HG03520 (cell line): ENCODE data around the gene FAM124A.

Experiments used
- ATAC-seq: cut with Tn5 transposase; IDR thresholded peaks from one replicate; pipeline ENCODE4 v1.9.1; 2021; ENCODE audit warnings: mild to moderate bottlenecking, moderate library complexity; ENCODE audit not compliant: unreplicated experiment

The FAM124A gene, protein sequence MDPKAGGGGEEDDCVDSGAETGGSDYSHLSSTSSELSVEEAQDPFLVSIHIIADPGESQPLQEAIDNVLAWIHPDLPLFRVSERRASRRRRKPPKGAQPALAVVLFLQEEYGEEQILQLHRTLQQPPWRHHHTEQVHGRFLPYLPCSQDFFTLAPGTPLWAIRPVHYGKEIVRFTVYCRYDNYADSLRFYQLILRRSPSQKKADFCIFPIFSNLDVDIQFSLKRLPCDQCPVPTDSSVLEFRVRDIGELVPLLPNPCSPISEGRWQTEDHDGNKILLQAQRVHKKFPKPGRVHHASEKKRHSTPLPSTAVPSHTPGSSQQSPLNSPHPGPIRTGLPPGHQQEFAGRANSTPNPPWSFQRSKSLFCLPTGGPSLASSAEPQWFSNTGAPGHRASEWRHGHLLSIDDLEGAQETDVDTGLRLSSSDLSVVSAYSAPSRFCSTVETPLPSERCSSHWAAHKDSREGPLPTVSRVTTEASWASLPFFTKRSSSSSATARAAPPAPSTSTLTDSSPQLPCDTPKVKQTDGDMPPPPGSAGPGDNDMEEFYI

DNA sequence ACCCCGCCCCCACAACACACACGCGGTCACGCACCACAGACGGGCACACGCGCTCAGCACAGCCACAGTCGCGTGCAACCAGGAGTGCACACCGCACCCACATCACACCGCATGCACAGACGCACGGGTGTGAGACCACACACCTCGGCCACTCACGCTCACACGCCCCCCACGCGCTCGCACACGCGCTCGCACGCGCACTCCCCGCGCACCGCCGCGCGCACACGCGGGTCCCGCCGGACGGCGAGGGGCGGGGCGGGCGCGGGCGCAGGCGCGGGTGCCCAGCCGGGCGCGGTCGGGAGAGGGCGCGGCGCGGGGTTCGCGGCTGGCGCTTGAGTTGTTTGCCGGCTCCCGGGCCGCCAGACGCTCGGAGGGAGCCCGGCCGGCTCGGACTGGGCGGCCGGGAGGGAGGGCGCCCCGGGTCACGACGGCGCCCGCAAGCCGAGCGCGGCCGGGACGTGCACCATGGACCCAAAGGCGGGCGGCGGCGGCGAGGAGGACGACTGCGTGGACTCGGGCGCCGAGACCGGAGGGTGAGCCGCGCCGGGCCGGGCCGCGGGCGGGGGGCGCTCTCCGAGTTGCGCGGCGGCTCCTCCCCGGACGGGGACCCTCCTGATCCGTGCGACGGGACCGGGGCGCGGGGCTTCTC lies at the start of gene FAM124A:
FAM124A (plus strand) TSS at position 362 of the 649 bp plus-strand sequence; CDS start at position 466, 104 bp downstream.
- peak; percentile 83 for ATAC-seq

DNA sequence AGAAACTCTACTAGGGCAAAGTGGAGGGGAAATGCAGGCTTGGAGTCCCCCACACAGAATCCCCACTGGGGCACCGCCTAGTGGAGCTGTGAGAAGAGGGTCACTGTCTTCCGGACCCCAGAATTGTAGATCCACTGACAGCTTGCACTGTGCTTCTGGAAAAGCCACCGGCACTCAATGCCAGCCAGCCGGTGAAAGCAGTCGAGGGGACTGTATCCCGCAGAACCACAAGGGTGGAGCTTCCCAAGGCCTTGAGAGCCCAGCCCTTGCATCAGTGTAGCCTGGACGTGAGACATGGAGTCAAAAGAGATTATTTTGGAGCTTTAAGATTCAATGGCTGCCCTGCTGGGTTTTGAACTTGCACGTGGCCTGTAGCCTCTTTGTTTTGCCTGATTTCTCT lies 47.2 kb upstream of the FAM124A start:
- no peak for ATAC-seq

DNA sequence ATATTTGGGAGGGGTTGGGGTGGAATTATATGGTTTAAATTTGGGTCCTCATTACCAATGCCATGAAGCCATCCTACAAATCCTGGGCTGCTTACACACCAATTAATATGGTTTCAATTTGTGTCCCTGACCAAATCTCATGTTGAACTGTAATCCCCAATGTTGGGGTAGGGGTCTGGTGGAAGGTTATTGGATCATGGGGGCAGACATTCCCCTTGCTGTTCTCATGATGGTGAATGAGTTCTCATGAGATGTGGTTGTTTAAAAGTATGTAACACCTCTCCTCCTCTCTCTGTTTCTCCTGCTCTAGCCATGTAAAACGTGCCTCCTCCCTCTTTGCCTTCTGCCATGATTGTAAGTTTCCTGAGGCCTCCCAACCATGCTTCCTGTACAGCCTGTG lies 46.6 kb upstream of the FAM124A start:
- ATAC-seq: no peak

DNA sequence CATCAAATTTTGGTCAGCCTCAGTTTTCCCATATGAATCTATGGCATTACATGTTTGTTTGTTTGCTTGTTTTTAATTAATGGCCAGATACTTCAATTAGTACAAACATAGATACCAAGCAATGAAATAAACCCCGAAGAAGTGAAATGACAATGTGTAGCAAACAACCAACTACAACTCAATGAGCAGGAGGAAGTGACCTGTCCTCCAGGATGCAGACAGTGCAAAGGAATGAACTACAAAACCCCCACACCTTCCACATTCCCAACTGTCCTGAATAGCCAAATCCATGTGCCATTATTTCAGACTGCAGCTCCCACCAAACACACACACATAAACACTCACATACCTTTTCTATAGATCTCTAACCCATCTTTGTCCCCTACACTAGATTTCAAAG lies 45.0 kb upstream of the FAM124A start:
- no peak for ATAC-seq

DNA sequence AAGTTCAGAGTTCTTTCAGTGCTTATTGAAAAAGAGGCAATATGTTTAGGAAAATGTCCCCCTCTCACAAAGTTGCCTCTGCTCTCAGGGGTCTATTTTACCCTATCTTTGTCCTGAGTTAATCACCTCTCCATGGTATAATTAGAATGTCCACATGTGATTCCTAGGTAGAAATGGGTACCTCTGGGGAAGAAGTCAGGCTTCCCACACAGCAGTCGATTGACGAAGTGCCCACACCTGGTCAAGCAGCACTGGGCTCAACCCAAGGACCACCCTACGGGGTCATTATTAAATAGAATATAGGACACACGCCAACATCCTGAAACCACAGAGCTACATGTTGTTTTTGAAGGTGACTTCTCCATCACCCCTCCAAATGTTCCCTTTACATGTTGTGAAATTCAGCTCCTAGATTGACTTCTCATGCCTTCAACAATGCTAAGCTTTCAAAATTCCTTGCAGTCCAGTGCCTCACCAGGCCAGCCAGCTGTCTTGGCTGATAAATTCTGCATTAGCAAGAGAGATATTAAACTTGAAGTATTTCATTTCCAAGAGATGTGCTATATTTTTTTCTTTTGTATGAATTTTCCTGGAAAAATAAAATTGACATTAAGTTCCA lies 43.6 kb upstream of the FAM124A start:
- no peak for ATAC-seq

DNA sequence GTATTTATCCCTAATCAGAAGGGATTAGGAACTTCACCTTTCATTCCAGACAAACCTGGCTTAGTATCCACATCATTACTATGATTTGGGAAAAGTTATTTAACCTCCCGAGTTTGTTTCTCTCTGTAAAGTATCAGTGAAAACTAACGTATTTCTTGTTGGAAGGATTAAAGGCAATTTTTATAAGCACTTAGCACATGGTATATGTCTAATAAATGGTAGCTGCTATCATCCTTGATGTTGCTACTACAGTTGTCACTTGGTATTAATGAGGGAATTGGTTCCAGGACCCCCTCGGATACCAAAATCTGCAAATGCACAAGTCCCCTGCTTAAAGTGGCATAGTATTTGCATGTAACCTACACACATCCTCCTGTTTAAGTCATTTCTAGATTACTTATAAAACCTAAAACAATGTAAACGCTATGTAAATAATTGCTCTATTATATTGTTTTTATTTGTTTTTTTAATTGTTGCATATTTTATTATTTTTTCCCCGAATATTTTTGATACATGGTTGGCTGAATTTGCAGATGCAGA lies 42.7 kb upstream of the FAM124A start:
- no peak for ATAC-seq

DNA sequence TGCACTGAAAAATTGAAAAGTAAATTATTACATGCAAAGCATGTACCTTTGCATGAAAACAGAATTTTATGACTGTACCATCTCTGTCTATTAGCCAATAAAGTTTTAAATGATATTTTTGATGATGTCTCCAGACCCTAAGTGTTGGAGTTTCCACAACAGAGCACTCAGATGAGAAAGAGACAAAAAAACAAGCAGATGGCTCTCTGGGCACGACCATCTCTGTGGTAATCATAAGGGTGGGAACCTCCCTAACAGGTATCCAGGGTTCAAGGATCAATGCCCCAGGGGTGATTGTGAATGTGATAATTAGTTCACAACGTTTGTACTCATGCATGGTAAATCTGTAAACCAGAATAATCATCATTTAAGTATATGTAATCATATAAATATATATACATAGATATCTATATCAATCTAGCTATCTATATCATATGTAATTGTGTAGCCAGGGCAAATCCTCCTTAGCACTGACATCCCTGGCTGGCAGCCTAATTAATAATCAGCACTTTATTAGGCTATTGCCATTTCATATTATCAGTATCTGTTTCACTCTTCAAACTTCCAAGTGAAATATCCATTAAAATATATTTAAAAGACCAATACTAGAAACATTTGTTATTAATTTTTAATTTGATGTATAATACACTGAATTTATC lies 41.2 kb upstream of the FAM124A start:
- no peak for ATAC-seq

DNA sequence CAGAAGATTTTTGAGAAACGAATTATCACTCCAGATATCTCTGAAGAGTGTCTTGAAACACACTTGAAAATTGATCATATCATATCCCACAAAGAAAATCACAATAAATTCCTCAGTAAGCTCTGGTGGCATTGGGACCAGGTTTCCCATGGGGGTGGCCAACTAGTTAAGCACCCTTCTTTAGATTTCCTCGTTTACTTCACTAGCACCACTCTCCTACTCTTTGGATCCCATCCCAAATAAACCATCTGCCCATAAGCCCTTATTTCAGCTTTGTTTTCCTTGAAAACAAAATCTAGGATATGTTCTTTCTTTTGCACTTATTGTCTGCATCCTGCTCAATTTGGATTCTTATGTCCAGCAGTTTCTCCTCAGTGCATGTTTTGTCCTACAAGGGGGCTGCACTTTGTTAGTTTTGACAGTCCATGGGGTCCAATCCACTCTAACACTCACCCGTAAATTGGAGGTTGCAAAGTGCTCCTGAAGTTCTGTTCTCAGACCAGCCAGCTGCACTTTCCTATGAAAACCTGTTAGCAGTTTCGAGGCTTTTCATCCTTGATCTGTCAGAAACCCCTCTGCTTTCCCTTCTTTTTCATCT lies 40.3 kb upstream of the FAM124A start:
- ATAC-seq: no peak

DNA sequence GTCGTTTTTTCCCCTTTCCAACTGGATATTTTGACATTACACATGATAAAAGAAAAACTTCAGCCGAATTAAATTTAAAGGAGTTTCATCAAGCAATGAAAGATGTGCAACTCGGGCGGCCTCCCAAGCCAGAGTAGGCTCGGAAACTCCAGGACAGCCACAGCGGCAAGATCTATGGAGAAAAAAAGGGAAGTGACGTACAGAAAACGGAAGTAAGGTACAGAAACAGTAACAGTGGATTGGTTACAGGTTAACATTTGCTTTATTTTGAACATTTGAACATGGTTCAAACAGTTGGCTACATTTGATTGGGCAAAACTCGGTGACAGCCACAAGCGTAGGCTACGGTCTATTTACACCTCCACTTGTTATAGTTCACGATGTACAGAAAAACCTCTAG lies 30.5 kb upstream of the FAM124A start:
- ATAC-seq: no peak

DNA sequence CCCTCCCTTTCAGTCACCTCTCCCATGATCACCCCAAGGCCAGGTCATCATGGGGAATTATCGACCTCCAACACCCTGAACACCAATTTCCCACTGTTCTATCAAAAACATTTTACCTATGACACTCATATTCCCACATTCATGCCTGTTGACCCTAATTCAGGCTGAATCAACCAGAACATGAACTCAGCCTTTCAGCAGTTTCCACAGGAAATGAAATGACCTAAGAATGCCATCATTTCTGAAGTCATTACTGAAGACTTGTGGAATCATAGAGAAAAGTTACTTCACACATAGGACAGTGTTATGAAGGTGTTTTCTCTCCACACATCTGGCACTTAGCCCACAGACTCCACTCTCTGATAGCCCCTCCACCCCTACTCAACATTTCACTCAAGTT lies 29.9 kb upstream of the FAM124A start:
- ATAC-seq: no peak

DNA sequence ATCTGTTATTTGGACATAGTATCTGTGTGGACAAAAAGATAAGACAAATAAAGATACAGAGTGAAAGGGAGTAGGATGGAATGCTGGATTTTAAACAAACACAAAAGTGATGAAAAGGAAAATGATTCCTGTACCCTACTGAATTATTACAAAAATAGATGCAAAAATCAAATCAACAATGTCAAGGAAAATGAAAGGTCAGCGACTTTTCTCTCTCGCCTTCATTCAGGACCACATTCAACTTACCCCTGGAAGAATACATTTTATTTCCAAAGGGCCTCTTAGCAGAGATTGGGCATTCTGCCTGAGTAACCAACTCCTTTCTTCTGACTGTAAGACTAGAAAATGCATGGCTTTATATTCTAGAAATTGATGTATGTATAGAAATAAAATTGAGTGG lies 28.8 kb upstream of the FAM124A start:
- ATAC-seq: no peak

DNA sequence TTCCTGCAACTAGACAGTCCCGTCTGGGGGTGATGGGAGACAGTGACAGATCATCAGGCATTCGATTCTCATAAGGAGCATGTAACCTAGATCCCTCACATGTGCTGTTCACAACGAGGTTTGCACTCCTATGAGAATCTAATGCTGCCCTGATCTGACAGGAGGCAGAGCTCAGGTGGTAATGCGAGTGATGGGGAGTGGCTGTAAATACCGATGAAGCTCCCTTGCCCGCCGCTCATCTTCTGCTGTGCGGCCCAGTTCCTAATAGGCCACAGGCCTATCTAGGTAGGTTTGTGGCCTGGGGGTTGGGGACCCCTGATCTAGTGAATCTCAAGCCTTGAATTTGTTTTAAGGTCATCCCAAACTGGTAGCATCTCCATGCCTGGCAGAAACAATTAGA lies 27.3 kb upstream of the FAM124A start:
- no peak for ATAC-seq

DNA sequence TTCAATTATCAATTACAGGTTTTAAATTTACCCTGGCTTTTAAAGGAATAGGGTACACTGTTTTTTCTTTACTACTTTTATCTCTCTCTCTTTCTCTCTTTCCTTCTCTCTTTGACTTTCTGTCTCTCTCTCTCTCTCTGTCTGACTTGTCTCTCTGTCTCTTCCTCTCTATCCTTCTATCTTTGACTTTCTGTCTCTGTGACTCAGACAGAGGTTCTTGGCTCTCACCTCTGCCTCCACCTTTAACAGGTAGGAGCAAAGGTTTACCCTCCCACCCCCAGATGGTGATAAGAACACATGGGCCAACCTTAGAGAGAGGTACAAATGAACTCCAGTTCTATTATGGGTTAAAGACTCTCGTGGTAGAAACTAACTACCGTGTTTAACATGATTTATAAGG lies 20.3 kb upstream of the FAM124A start:
- ATAC-seq: no peak

DNA sequence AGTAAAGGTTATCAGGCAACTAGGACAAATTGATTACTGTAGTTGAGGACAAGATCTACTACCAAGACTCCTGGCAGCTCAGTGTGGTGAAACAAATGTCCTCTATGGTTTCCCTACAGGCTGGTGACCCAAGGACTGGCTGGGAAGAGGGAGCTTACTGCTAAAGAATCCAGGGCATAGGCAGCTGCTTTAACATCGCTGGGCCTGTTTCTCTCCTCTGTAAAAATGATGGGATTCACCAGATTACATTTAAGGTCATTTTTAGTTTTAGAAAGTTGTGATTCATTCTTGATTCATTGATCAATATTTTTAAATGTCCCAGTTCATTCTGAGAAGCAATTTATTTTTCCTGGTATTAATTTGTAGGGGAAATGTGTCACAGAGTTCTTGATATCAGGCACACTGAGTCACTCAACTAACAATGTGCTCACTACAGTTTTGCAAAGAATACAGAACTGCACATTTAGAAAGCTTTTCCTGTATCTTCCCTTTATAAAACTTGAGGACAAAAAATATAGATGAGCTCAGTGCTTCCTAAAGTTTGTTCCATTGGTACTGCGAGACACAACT lies 19.6 kb upstream of the FAM124A start:
- no peak for ATAC-seq

DNA sequence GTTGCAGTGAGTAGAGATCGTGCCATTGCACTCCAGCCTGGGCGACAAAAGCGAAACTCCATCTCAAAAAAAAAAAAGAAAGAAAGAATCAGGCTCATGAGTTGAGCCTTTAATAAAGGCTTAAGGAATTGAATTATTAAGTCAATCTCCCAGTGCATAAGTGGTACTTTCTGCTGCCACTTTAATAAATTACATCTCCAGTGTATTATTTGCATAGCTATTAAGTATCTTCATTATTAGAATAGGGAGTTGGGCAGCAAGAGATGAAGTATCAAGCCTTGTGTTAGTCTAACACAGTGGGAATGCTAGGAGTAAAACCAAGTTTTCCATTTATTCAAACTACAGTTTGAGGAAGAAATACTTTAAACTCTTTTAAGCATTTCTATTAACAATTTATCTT lies 15.6 kb upstream of the FAM124A start:
- no peak for ATAC-seq

DNA sequence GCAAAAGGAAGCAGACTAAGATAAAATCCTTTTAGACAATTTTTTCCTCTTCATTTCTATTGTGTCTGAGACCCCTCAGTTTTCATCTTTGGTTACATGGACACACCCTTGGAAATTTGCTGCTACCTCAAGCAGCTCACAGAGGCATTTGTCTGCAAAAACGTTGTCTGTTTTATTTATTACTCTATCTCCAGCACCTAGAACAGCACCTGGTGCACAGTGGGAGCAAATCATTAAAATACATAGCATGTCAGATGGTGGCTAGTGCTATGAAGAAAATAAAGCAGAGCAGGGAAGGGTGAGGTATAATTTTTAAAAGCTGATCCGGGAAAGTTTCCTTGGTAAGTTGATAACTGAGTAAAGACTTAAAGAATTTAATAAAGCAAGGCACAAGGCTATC lies 14.3 kb upstream of the FAM124A start:
- no peak for ATAC-seq

DNA sequence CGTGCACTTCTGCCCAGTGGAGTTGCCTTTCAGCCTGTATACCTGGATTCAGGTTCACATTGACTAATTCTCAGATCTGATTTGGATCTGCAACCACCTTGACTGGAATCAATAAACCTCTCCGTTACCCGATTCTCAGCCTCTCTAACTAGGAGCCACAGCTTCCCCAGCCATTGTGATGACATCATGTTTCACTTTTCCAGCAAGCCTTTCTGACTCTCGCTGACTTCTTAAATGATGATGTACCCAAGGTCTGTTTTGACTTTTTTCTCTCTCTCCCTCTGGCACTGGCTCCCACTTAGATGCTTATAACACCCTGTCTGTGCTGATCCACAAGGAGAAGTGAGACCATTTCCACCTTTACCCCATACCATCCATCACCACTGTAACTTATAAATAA lies 13.5 kb upstream of the FAM124A start:
- ATAC-seq: no peak

DNA sequence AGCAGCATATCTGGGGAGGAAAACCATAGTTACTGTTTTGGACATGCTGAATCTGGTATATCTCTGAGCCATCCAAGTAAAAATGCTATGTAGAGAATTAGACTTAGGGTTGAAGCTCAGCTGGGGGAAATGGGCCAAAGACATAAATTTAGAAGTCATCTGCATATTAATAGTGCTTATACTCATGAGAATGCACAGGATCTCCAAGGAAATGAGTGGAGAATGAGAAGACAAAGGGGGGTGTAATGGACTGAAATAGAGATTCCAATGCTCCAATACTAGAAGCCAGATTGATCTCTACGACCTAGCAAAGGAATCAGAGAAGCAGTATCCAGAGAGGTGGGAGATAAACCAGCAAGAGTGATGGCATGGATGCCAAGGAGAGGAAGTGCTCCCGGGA lies 10.3 kb upstream of the FAM124A start:
- no peak for ATAC-seq

DNA sequence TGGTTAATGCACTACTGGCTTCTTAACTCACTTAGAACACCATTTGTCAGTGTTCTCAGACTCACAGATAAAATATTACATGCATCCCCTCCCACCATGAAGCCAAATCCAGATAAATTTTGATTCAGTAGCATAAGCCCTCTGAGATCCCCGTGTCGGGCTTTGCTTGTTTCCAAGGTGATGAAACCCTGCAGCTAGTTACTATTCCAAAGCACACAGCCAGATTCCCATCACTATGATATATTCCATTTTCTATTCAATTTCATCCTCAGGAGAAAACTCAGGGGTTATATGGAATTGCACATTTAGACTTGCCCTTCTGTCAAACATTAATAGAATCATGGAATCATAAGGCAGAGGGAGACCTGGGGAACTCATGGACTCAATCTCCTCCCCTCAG lies 9.4 kb upstream of the FAM124A start:
- ATAC-seq: no peak

DNA sequence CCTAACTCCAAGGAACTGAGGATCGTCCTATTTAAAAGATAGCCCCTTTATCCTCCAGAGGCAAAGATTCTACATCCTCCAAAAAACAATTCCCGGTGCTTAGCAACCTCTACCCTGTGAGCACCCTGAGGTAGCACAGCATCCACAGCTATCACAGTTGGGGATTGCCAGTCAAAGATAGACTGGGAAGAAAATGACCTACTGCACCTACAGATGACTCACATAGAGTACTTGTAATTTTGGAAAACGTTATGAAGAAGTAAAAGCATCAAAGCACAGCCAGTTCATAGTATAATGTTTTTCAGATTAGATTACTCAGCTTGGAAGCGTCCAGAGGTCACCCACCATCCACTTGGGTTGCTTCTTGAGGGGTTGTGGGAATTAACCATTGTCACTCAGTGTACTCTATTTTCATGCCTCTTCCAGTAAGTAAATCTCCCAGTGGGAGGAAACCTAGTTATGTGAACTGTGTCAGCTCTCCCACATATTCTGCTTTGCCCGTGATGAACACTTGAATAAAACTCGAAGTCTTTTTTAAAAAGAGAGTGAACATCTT lies 8.9 kb upstream of the FAM124A start:
- no peak for ATAC-seq
